Heart left ventricle (tissue), 16 donors: Measurements from ENCODE around the gene ADIPOQ. TPM values are rescaled to one million over a fixed set of nuclear protein-coding genes. Genes with fewer than 3 reads are reported as not detected.
"Not testable (repeated sequence)": the region's sequence is repeated elsewhere in the genome, so short reads cannot be mapped to it uniquely, and the experiment has no call there.

ENCODE experiments used
- ATAC-seq, 4 donors: fragments of 200-7000 bp; cut with Tn5 transposase; one replicate each; pipeline ENCODE4 v1.9.1; 2020 to 2022; ENCODE audit warnings: moderate library complexity in 4 of 4, mild to moderate bottlenecking in 3 of 4, moderate number of reproducible peaks in 1 of 4
- DNase-seq, 5 donors: peaks; one replicate each; pipeline ENCODE4 v3.0.0-alpha.2; 2020
- H3K27ac ChIP-seq, 12 donors: fragments of 200-600 bp; sonication (generic) in 4 of 12; one replicate each; pipeline versions ENCODE4 v1.5.0 to v1.8.0; 2016 to 2022; ENCODE audit warnings: mild to moderate bottlenecking in 2 of 12
- H3K27me3 ChIP-seq, 9 donors: fragments of 200-600 bp; sonication (generic) in 2 of 9; one replicate each; pipeline versions ENCODE4 v1.5.1 to v1.8.0; 2016 to 2022; ENCODE audit warnings: mild to moderate bottlenecking in 3 of 9
- H3K36me3 ChIP-seq, 9 donors: fragments of 200-600 bp; sonication (generic) in 2 of 9; one replicate each; pipeline versions ENCODE4 v1.5.0 to v1.8.0; 2018 to 2022; ENCODE audit warnings: mild to moderate bottlenecking in 2 of 9
- H3K4me1 ChIP-seq, 12 donors: fragments of 200-600 bp; sonication (generic) in 4 of 12; one replicate each; pipeline versions ENCODE4 v1.5.0 to v1.8.0; 2016 to 2022; ENCODE audit warnings: mild to moderate bottlenecking in 3 of 12
- H3K4me3 ChIP-seq, 12 donors: fragments of 200-600 bp; sonication (generic) in 4 of 12; one replicate each; pipeline versions ENCODE4 v1.5.0 to v1.8.0; 2017 to 2022; ENCODE audit warnings: mild to moderate bottlenecking in 9 of 12, moderate library complexity in 4 of 12
- H3K9me3 ChIP-seq, 12 donors: fragments of 200-600 bp; sonication (generic) in 4 of 12; one replicate each; pipeline versions ENCODE4 v1.5.0 to v1.8.0; 2016 to 2022; ENCODE audit warnings: mild to moderate bottlenecking in 1 of 12
- POLR2A ChIP-seq, 2 donors: fragments of 450-650 bp; IDR thresholded peaks; one replicate each; pipeline ENCODE4 v1.6.1; 2017; ENCODE audit warnings: antibody characterized with exemption in 2 of 2, mild to moderate bottlenecking in 2 of 2, moderate library complexity in 2 of 2
- WGBS, 4 donors: extraction: QIAGEN DNeasy Blood & Tissue Kit in 2 of 4; methylation state at CpG; one replicate each; pipeline versions ENCODE4 v1.1.5 to v1.1.7; 2013 to 2018; 5-methylcytosine and 5-hydroxymethylcytosine counted together
- intact Hi-C, 10 donors: fragments of 100-400 bp; cut with DNase I; formaldehyde crosslinking; loops; one replicate each; pipeline versions ENCODE4 v1.11.1 to v1.14.2; 2022
- polyA plus RNA-seq, 2 donors: library from polyadenylated mRNA; stranded (reverse); fragments of 200-250 nt; gene quantifications; one replicate each; pipeline ENCODE4 v1.2.3, GENCODE V29; 2013
- total RNA-seq, 9 donors: library from RNA; depleted of rRNA in 2 of 9; stranded (reverse); fragments of >200 nt in 2 of 9; fragmentation: NEBNext Ultra II Directional in 3 of 9; extraction: Animal tissue kit (Norgen Biotek cat#: 25700) in 3 of 9; gene quantifications; one replicate each; pipeline versions ENCODE4 v1.1.0 to v1.2.4, GENCODE V29; 2016 to 2023
- TF ChIP-seq, protein P1 (sequence below), 12 donors: fragments of 200-600 bp; sonication (generic) in 4 of 12; IDR thresholded peaks; one replicate each; pipeline versions ENCODE4 v1.5.0 to v1.8.0; 2018 to 2022; ENCODE audit warnings: antibody characterized with exemption in 12 of 12, mild to moderate bottlenecking in 5 of 12
- donor health status: ischemic (EF 13 %, LVEDD 7.1; RV severe dilation, severe dysfunction).
- donor health status: healthy with polysubstance abuse.
- donor health status: DM: no; HTN: yes; CAD: no.
- donor health status: DM: no; HTN: no; CAD: no.
- donor health status: ischemic (EF 25% LVEDD 6.9; RV normal size, moderate dysfunction).
- donor health status: ischemic (EF 25% LVEDD 5.7; RV mildly dilated, moderate dysfunction).
- donor health status: healthy.
- donor health status: DM: yes; HTN: yes; CAD: no.
- donor health status: ischemic (EF 35%, LVEDD 5.7; RV mildly dilated, moderate dysfunction).
- donor health status: nonischemic (EF 11% LVEDD 7.7; RV severe dilation, severe dysfunction).
- donor health status: DM: yes; HTN: yes; CAD: no.
- donor health status: PGD.
- donor health status: ischemic (EF 29% LVEDD 5.4; RV normal size, mild dysfunction).
- donor health status: nonischemic (EF 23%, LVEDD 6.1; RV moderate dilation, normal function).

Gene ADIPOQ
- total and polyA plus RNA-seq, 11 donors, result 0.12 to 113 (median 1.8) TPM

- H3K9me3 ChIP-seq, result no peaks in the 10 kb centered on the region
- H3K4me1 ChIP-seq, result peaks cover 0 to 15% (median 5%) of the 10 kb centered on the region in 12 donors
- ATAC-seq (peak in 1 of 4 donors; percentile 47), DNase-seq (no peak)
- no peaks in the 10 kb centered on the region for H3K36me3 ChIP-seq
- TF ChIP-seq, protein P1, sequence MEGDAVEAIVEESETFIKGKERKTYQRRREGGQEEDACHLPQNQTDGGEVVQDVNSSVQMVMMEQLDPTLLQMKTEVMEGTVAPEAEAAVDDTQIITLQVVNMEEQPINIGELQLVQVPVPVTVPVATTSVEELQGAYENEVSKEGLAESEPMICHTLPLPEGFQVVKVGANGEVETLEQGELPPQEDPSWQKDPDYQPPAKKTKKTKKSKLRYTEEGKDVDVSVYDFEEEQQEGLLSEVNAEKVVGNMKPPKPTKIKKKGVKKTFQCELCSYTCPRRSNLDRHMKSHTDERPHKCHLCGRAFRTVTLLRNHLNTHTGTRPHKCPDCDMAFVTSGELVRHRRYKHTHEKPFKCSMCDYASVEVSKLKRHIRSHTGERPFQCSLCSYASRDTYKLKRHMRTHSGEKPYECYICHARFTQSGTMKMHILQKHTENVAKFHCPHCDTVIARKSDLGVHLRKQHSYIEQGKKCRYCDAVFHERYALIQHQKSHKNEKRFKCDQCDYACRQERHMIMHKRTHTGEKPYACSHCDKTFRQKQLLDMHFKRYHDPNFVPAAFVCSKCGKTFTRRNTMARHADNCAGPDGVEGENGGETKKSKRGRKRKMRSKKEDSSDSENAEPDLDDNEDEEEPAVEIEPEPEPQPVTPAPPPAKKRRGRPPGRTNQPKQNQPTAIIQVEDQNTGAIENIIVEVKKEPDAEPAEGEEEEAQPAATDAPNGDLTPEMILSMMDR (IDR thresholded peaks at IDR 0.05), result peak; percentile 52 to 77 (median 66)
- no peak for TF ChIP-seq POLR2A (IDR thresholded peaks at IDR 0.05)
- H3K27ac ChIP-seq, result no peak overlapping the region
- peaks cover 0 to 34% (median 9%) of the 10 kb centered on the region in 9 donors for H3K27me3 ChIP-seq
- WGBS, 4 donors, result 41 to 48% (median 46%) methylated on average over 11 of the region's 11 CpGs
- intact Hi-C loops, result loop anchor here in 8 of 10 donors (1.0 to 5.0 kb wide), 4 partner anchors 204 to 209 kb away; partner anchors contain the start of gene AHSG (in 2 of the 8)
- H3K4me3 ChIP-seq, result no peak overlapping the region
Observed at GRCh38 chr3:186821429-186822387, 20.8 kb upstream of the ADIPOQ start.

- not testable (repeated sequence) for DNase-seq, ATAC-seq, H3K4me3 ChIP-seq, H3K9me3 ChIP-seq, H3K36me3 ChIP-seq, H3K27ac ChIP-seq
- 68 to 81% (median 73%) methylated on average over 1 of the region's 1 CpG for WGBS, 4 donors
- Histone ChIP-seq H3K4me1 (peaks cover 0 to 17% (median 6%) of the 10 kb centered on the region in 12 donors), H3K27me3 (peaks cover 0 to 35% (median 9%) of the 10 kb centered on the region in 9 donors)
- intact Hi-C loops, result loop anchor here in 4 of 10 donors (5.0 kb wide), 2 partner anchors 205 to 210 kb away; partner anchors contain the start of gene AHSG (in 2 of the 4)
Observed at GRCh38 chr3:186822388-186822759, 20.1 kb upstream of the ADIPOQ start.

GRCh38 chr3:186823386-186823785, 19.1 kb upstream of the ADIPOQ start:
- Histone ChIP-seq H3K27me3 (peaks cover under 1 to 43% (median 15%) of the 10 kb centered on the region in 9 donors), H3K4me1 (peaks cover 0 to 23% (median 11%) of the 10 kb centered on the region in 12 donors), H3K4me3 (no peak overlapping the region), H3K27ac (no peak overlapping the region), H3K36me3 (no peaks in the 10 kb centered on the region), H3K9me3 (no peaks in the 10 kb centered on the region)
- ATAC-seq (no peak), DNase-seq (no peak)
- intact Hi-C loops, result loop anchor here in 4 of 10 donors (5.0 kb wide), 2 partner anchors 206 to 211 kb away; partner anchors contain the start of gene AHSG (in 2 of the 4)
- 73 to 80% (median 78%) methylated on average over 2 of the region's 2 CpGs for WGBS, 4 donors
- no peak for TF ChIP-seq POLR2A (IDR thresholded peaks at IDR 0.05)
- TF ChIP-seq, protein P1 (IDR thresholded peaks at IDR 0.05), result no peak

DNA sequence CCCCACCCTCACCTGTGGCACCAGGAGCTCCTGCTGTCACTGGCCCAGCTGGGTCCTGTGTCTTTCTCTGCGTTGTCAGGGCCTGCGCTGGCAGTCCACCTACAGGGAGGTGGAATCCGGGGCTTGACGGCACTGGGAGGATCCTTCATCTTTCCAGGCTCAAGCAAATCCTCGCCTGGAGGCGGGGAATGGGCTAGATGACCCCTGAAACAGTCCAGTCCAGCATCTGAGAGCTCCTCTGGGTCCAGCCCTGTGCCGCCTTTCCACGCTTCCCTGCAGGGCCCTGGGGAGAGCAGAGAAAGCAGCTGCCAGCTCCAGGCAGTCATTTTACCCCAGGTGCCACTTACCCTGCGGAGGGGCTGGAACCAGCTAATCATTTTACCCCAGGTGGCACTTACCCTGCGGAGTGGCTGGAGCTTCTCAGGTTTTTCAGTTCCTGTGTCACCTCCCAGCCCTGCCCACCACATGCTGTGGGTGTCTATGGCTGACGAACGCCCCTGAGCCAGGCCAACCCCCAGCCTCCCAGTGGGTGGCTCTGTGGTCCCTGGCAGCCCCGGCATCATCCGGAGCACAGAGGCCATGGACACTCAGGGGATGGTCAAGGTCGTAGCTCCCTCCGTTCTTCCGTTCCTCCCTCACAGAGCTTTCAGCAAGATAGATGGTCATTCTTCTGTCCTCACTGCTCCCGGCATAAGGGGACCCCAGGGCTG, 17.9 kb upstream of the ADIPOQ start:
- Histone ChIP-seq H3K27ac (no peak overlapping the region), H3K36me3 (no peaks in the 10 kb centered on the region), H3K27me3 (peaks cover 9 to 55% (median 25%) of the 10 kb centered on the region in 9 donors), H3K4me3 (no peak overlapping the region), H3K4me1 (peaks cover 0 to 23% (median 11%) of the 10 kb centered on the region in 12 donors), H3K9me3 (no peaks in the 10 kb centered on the region)
- 41 to 60% (median 48%) methylated on average over 13 to 18 of the region's 18 CpGs for WGBS, 4 donors
- intact Hi-C loops, result loop anchor here in 4 of 10 donors (5.0 kb wide), 2 partner anchors 207 to 212 kb away; partner anchors contain the start of gene AHSG (in 2 of the 4)
- no peak for DNase-seq
- ATAC-seq, result no peak
- no peak for TF ChIP-seq POLR2A (IDR thresholded peaks at IDR 0.05)
- TF ChIP-seq, protein P1 (IDR thresholded peaks at IDR 0.05), result no peak
